ENCODE measurements around the gene TMEM14B.
"Not testable (repeated sequence)": the region's sequence is repeated elsewhere in the genome, so short reads cannot be mapped to it uniquely, and the experiment has no call there.

Gene TMEM14B

GRCh38 chr6:10749734-10750133, 2.1 kb downstream of the TMEM14B start:
- DNase-seq = no peak

GRCh38 chr6:10750568-10750967, 3.0 kb downstream of the TMEM14B start:
- not testable (repeated sequence) for DNase-seq

GRCh38 chr6:10751757-10752156, 4.2 kb downstream of the TMEM14B start:
- not testable (repeated sequence) for DNase-seq

GRCh38 chr6:10756085-10756484, 8.5 kb downstream of the TMEM14B start:
- no peak for DNase-seq

GRCh38 chr6:10759312-10759839, 11.8 kb downstream of the TMEM14B start:
- DNase-seq = no peak

- no peak for DNase-seq
Measured at GRCh38 chr6:10759884-10760329, 12.3 kb downstream of the TMEM14B start.

- DNase-seq = no peak
Measured at GRCh38 chr6:10763006-10763405, 15.4 kb downstream of the TMEM14B start.

- no peak for DNase-seq
Measured at GRCh38 chr6:10769419-10769818, 21.8 kb downstream of the TMEM14B start.

GRCh38 chr6:10771371-10771894, 23.8 kb downstream of the TMEM14B start:
- DNase-seq = no peak

- no peak for DNase-seq
Measured at GRCh38 chr6:10778230-10778629, 30.6 kb downstream of the TMEM14B start.

- DNase-seq = no peak
Measured at GRCh38 chr6:10779076-10779475, 31.5 kb downstream of the TMEM14B start.

GRCh38 chr6:10791673-10792072, 44.1 kb downstream of the TMEM14B start:
- DNase-seq = no peak

GRCh38 chr6:10792101-10792500, 44.5 kb downstream of the TMEM14B start:
- no peak for DNase-seq

- no peak for DNase-seq
Measured at GRCh38 chr6:10793035-10793434, 45.4 kb downstream of the TMEM14B start.

GRCh38 chr6:10793695-10794094, 46.1 kb downstream of the TMEM14B start:
- no peak for DNase-seq

GRCh38 chr6:10794239-10794638, 46.6 kb downstream of the TMEM14B start:
- no peak for DNase-seq

- DNase-seq = no peak
Measured at GRCh38 chr6:10800810-10801209, 53.2 kb downstream of the TMEM14B start.

GRCh38 chr6:10801224-10801848, 53.7 kb downstream of the TMEM14B start:
- DNase-seq = peak; percentile 72

All from NCI-H748 treated with DMSO at 0.1 percent for 48 hours (cell line).